Fibroblast of skin of back (primary cell): Measurements from ENCODE around the gene CD74. TPM values are rescaled to one million over a fixed set of nuclear protein-coding genes. Genes with fewer than 3 reads are reported as not detected.
A peak's percentile ranks its signal among the peaks of the same experiment; 100 is the strongest.
"Not testable (repeated sequence)": the region's sequence is repeated elsewhere in the genome, so short reads cannot be mapped to it uniquely, and the experiment has no call there.

Source experiments
- DNase-seq: peaks from one replicate; pipeline ENCODE4 v3.0.0-alpha.2; 2013
- polyA plus RNA-seq, 2 experiments: library from polyadenylated mRNA; unstranded; fragments of 120-200 nt; gene quantifications; one replicate each; pipeline ENCODE4 v1.2.1, GENCODE V29; 2013; ENCODE audit not compliant: insufficient read length in 2 of 2

CD74 gene
- polyA plus RNA-seq (2013, experiment 1 of 2; ENCODE audit: insufficient read length), result 0.40 TPM
- 0.44 TPM for polyA plus RNA-seq (2013, experiment 2 of 2; ENCODE audit: insufficient read length)

- no peak for DNase-seq
Observed at GRCh38 chr5:150412319-150413175, at the start of gene CD74. Gene CD74 (minus strand): TSS chr5:150412910. CDS start chr5:150412749, 161 bp downstream.

GRCh38 chr5:150461231-150461630 lies 48.5 kb upstream of the CD74 start:
- no peak for DNase-seq

- no peak for DNase-seq
Observed at GRCh38 chr5:150460781-150461180, 48.1 kb upstream of the CD74 start.

- DNase-seq, result peak; percentile 67
Observed at GRCh38 chr5:150458802-150459557, 46.3 kb upstream of the CD74 start.

- no peak for DNase-seq
Observed at GRCh38 chr5:150457562-150458240, 45.0 kb upstream of the CD74 start.

GRCh38 chr5:150457121-150457520 lies 44.4 kb upstream of the CD74 start:
- DNase-seq, result no peak

- DNase-seq, result no peak
Observed at GRCh38 chr5:150454492-150455229, 42.0 kb upstream of the CD74 start.

- not testable (repeated sequence) for DNase-seq
Observed at GRCh38 chr5:150454027-150454426, 41.3 kb upstream of the CD74 start.

GRCh38 chr5:150452914-150453313 lies 40.2 kb upstream of the CD74 start:
- DNase-seq, result no peak

GRCh38 chr5:150451594-150451993 lies 38.9 kb upstream of the CD74 start:
- DNase-seq, result no peak

- DNase-seq, result peak; percentile 93
Observed at GRCh38 chr5:150449517-150450339, 37.0 kb upstream of the CD74 start, which contains the start of gene RPS14. Gene RPS14 (minus strand): TSS chr5:150449739. CDS start chr5:150447733, 2,006 bp downstream.

- no peak for DNase-seq
Observed at GRCh38 chr5:150448952-150449516, 36.3 kb upstream of the CD74 start.

- no peak for DNase-seq
Observed at GRCh38 chr5:150448334-150448733, 35.6 kb upstream of the CD74 start.

GRCh38 chr5:150447188-150447587 lies 34.5 kb upstream of the CD74 start:
- DNase-seq, result no peak

- no peak for DNase-seq
Observed at GRCh38 chr5:150446583-150446982, 33.9 kb upstream of the CD74 start.

GRCh38 chr5:150446088-150446487 lies 33.4 kb upstream of the CD74 start:
- no peak for DNase-seq

GRCh38 chr5:150444770-150445169 lies 32.1 kb upstream of the CD74 start:
- DNase-seq, result no peak

- no peak for DNase-seq
Observed at GRCh38 chr5:150443242-150444075, 30.7 kb upstream of the CD74 start.

- DNase-seq, result no peak
Observed at GRCh38 chr5:150442699-150443080, 30.0 kb upstream of the CD74 start.
